PFSK-1 (cell line): ENCODE results near the gene TBX1.

Experiments used
- POLR2AphosphoS5 ChIP-seq: IDR thresholded peaks from 2 replicates; pipeline ENCODE4 v1.6.1; 2012; ENCODE audit warnings: low read depth, mild to moderate bottlenecking, control low read depth, low read length, moderate library complexity
- REST ChIP-seq, 2 experiments: IDR thresholded peaks; 2 replicates each; pipeline versions ENCODE4 v1.6.1 to v1.8.0; 2011 to 2012; ENCODE audit warnings: low read depth in 2 of 2, low read length in 2 of 2, control low read depth in 1 of 2, inconsistent platforms in 1 of 2, mild to moderate bottlenecking in 1 of 2, moderate library complexity in 1 of 2; ENCODE audit not compliant: insufficient read depth in 1 of 2
- SIN3A ChIP-seq: IDR thresholded peaks from 2 replicates; pipeline ENCODE4 v1.6.1; 2012; ENCODE audit warnings: mild to moderate bottlenecking, low read length, moderate library complexity, borderline replicate concordance; ENCODE audit not compliant: insufficient read depth

GRCh38 chr22:19791894-19792293 is 31.3 kb downstream of the TBX1 start:
- no peak for TF ChIP-seq POLR2AphosphoS5
- TF ChIP-seq REST (IDR thresholded peaks at IDR 0.05; ENCODE audit: insufficient read depth in 1 of 2, low read depth in 2 of 2, low read length in 2 of 2) = no peak
- no peak for TF ChIP-seq SIN3A
